H9 (cell line): ENCODE results near the gene NHSL1. TPM values are rescaled to one million over a fixed set of nuclear protein-coding genes. Genes with fewer than 3 reads are reported as not detected.

Experiments
- DNase-seq: peaks from one replicate; pipeline ENCODE4 v3.0.0-alpha.2; 2017
- H2AFZ ChIP-seq: one replicate; pipeline ENCODE4 v1.6.1; 2013; ENCODE audit warnings: mild to moderate bottlenecking, low read length, control low read depth, moderate library complexity
- H2AK5ac ChIP-seq: 2 replicates; pipeline ENCODE4 v1.6.1; 2013; ENCODE audit warnings: low read length, control low read depth, mixed read lengths; ENCODE audit not compliant: insufficient read length
- H2BK120ac ChIP-seq: one replicate; pipeline ENCODE4 v1.6.1; 2013; ENCODE audit warnings: low read depth, mild to moderate bottlenecking, low read length, control low read depth, inconsistent platforms; ENCODE audit not compliant: poor library complexity, severe bottlenecking
- H2BK12ac ChIP-seq: 2 replicates; pipeline ENCODE4 v1.6.1; 2013; ENCODE audit warnings: low read length, control low read depth, mixed read lengths, low read depth; ENCODE audit not compliant: insufficient read length
- H2BK15ac ChIP-seq: 2 replicates; pipeline ENCODE4 v1.6.1; 2013; ENCODE audit warnings: low read depth, low read length, control low read depth
- H2BK20ac ChIP-seq: one replicate; pipeline ENCODE4 v1.6.1; 2013; ENCODE audit warnings: low read depth, mild to moderate bottlenecking, low read length, control low read depth, inconsistent platforms; ENCODE audit not compliant: poor library complexity, severe bottlenecking
- H2BK5ac ChIP-seq: 2 replicates; pipeline ENCODE4 v1.6.1; 2013; ENCODE audit warnings: low read length, control low read depth, mixed read lengths; ENCODE audit not compliant: insufficient read length
- H3K14ac ChIP-seq: 2 replicates; pipeline ENCODE4 v1.6.1; 2013; ENCODE audit warnings: low read length, control low read depth; ENCODE audit not compliant: insufficient read depth
- H3K18ac ChIP-seq: 2 replicates; pipeline ENCODE4 v1.6.1; 2013; ENCODE audit warnings: low read depth, mild to moderate bottlenecking, mixed read lengths, low read length, control low read depth; ENCODE audit not compliant: insufficient read length
- H3K23ac ChIP-seq: 2 replicates; pipeline ENCODE4 v1.6.1; 2013; ENCODE audit warnings: low read length, control low read depth, mixed read lengths, low read depth; ENCODE audit not compliant: insufficient read length
- H3K23me2 ChIP-seq: 2 replicates; pipeline ENCODE4 v1.6.1; 2013; ENCODE audit warnings: low read depth, mild to moderate bottlenecking, mixed read lengths, low read length, control low read depth; ENCODE audit not compliant: insufficient read length, poor library complexity, severe bottlenecking
- H3K27ac ChIP-seq: 2 replicates; pipeline ENCODE4 v1.5.1; 2013; ENCODE audit warnings: low read length, control low read depth, mixed read lengths, low read depth; ENCODE audit not compliant: insufficient read length
- H3K27me3 ChIP-seq: 2 replicates; pipeline ENCODE4 v1.6.1; 2013; ENCODE audit warnings: low read length, control low read depth, inconsistent platforms; ENCODE audit not compliant: insufficient read depth
- H3K4ac ChIP-seq: 2 replicates; pipeline ENCODE4 v1.6.1; 2013; ENCODE audit warnings: low read depth, mild to moderate bottlenecking, control low read depth, inconsistent platforms, low read length, moderate library complexity
- H3K4me1 ChIP-seq: 2 replicates; pipeline ENCODE4 v1.6.1; 2013; ENCODE audit warnings: low read length, control low read depth, inconsistent platforms; ENCODE audit not compliant: insufficient read depth
- H3K4me2 ChIP-seq: 2 replicates; pipeline ENCODE4 v1.6.1; 2013; ENCODE audit warnings: low read length, control low read depth, mixed read lengths; ENCODE audit not compliant: insufficient read length, insufficient read depth
- H3K56ac ChIP-seq: 2 replicates; pipeline ENCODE4 v1.6.1; 2013; ENCODE audit warnings: low read depth, mild to moderate bottlenecking, mixed read lengths, low read length, control low read depth; ENCODE audit not compliant: insufficient read length
- H3K79me1 ChIP-seq: 2 replicates; pipeline ENCODE4 v1.6.1; 2013; ENCODE audit warnings: low read depth, mild to moderate bottlenecking, moderate library complexity, low read length, control low read depth, inconsistent platforms; ENCODE audit not compliant: insufficient read depth, poor library complexity, severe bottlenecking
- H3K79me2 ChIP-seq: 2 replicates; pipeline ENCODE4 v1.6.1; 2013; ENCODE audit warnings: low read length, control low read depth, inconsistent platforms; ENCODE audit not compliant: insufficient read depth
- H3K9ac ChIP-seq: 2 replicates; pipeline ENCODE4 v1.6.1; 2013; ENCODE audit warnings: low read length, control low read depth, mixed read lengths; ENCODE audit not compliant: insufficient read length; ENCODE audit errors: extremely low read depth
- H3K9me3 ChIP-seq: one replicate; pipeline ENCODE4 v1.6.1; 2013; ENCODE audit warnings: low read depth, low read length, inconsistent platforms; ENCODE audit not compliant: control insufficient read depth
- H3T11ph ChIP-seq: one replicate; pipeline ENCODE4 v1.6.1; 2013; ENCODE audit warnings: mild to moderate bottlenecking, low read length, control low read depth, inconsistent platforms
- H4K20me1 ChIP-seq: one replicate; pipeline ENCODE4 v1.6.1; 2013; ENCODE audit not compliant: control insufficient read depth, insufficient read length, insufficient read depth
- H4K5ac ChIP-seq: 2 replicates; pipeline ENCODE4 v1.6.1; 2013; ENCODE audit warnings: low read depth, mild to moderate bottlenecking, mixed read lengths, low read length, control low read depth; ENCODE audit not compliant: insufficient read length
- H4K8ac ChIP-seq: replicated peaks from 2 replicates; pipeline ENCODE4 v1.6.1; 2013; ENCODE audit warnings: low read length, control low read depth, mixed read lengths, low read depth; ENCODE audit not compliant: insufficient read length
- H4K91ac ChIP-seq: 2 replicates; pipeline ENCODE4 v1.6.1; 2013; ENCODE audit warnings: low read depth, mild to moderate bottlenecking, moderate library complexity, mixed read lengths, low read length, control low read depth; ENCODE audit not compliant: insufficient read length
- H3K27ac Mint-ChIP-seq, 3 experiments: 2 replicates in 2 of 3; 3 replicates in 1 of 3; pipeline ENCODE4 v1.8.0; 2020 to 2021; ENCODE audit warnings: mixed read lengths in 3 of 3, mild to moderate bottlenecking in 1 of 3, moderate library complexity in 1 of 3
- H3K27me3 Mint-ChIP-seq: 2 replicates; pipeline ENCODE4 v1.8.0; 2021; ENCODE audit warnings: low read depth, mild to moderate bottlenecking, moderate library complexity, mixed read lengths
- H3K36me3 Mint-ChIP-seq, 3 experiments: 2 replicates in 2 of 3; 3 replicates in 1 of 3; pipeline ENCODE4 v1.8.0; 2020 to 2021; ENCODE audit warnings: low read depth in 3 of 3, mixed read lengths in 3 of 3; ENCODE audit not compliant: insufficient read depth in 1 of 3
- H3K4me1 Mint-ChIP-seq, 2 experiments: 2 replicates each; pipeline ENCODE4 v1.8.0; 2020; ENCODE audit warnings: mixed read lengths in 2 of 2
- H3K4me3 Mint-ChIP-seq, 2 experiments: 2 replicates in 1 of 2; 3 replicates in 1 of 2; pipeline ENCODE4 v1.8.0; 2020 to 2021; ENCODE audit warnings: mild to moderate bottlenecking in 2 of 2, mixed read lengths in 2 of 2, moderate library complexity in 1 of 2
- H3K9me3 Mint-ChIP-seq, 2 experiments: 2 replicates in 1 of 2; 3 replicates in 1 of 2; pipeline ENCODE4 v1.8.0; 2020; ENCODE audit warnings: mild to moderate bottlenecking in 2 of 2, mixed read lengths in 2 of 2, moderate library complexity in 1 of 2
- CTCF ChIP-seq: fragments of 200-600 bp; sonication (generic); conservative IDR thresholded peaks from 3 replicates; pipeline ENCODE4 v1.8.0; 2021; ENCODE audit warnings: antibody characterized with exemption, mild to moderate bottlenecking
- WGBS: extraction: QIAGEN DNeasy Blood & Tissue Kit; methylation state at CpG from one replicate; pipeline ENCODE4 v1.1.7; 2013; ENCODE audit warnings: missing lambda C conversion rate, low lambda C conversion rate, mixed read lengths; ENCODE audit not compliant: insufficient read length; ENCODE audit errors: extremely low coverage; 5-methylcytosine and 5-hydroxymethylcytosine counted together
- total RNA-seq: library from RNA; stranded (reverse); gene quantifications from 2 replicates; pipeline ENCODE4 v1.2.1, GENCODE V29; 2021

Gene NHSL1
- total RNA-seq, 1 experiment from 2014 or later: 28.7 TPM

DNA sequence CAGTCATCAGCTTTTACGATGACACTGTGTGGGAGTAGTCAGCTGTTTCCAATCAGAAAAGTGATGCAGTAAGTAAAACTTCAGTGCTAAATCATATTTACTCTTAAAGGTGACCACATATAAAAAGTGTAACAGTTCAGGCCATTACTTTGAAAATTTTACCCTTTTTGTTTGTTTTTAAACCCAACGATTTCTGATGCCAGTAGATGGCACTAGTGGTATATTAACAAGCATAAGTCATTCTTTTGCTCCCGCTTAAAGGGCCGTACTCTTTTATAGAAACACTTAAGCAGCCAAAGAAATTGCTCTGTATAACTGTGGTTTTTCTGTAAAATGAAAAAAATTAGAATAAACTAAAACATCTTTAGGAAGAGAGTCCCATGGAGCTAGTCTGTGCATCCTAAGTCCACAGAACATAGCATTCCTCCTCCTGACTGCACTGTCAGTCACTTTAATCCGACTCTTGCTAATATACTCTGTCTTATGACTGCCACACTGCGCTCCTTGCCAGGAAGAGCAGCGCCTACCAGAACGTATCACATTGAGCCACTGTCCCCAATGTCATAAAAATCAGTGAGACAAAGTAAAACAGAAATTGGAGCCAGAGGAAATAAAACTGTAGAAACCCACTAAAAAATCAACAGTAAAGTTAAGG, 70.2 kb downstream of the NHSL1 start:
- Histone ChIP-seq H3K9ac (no peak overlapping the region), H3K14ac (no peak overlapping the region), H3K9me3 (no peaks in the 10 kb centered on the region), H2AFZ (no peak overlapping the region), H3K79me2 (no peaks in the 10 kb centered on the region), H3K18ac (no peak overlapping the region), H3K4me2 (no peak overlapping the region), H3K4ac (no peak overlapping the region), H3T11ph (no peak overlapping the region), H2AK5ac (no peak overlapping the region), H3K27me3 (no peaks in the 10 kb centered on the region), H3K4me1 (no peaks in the 10 kb centered on the region), H3K23me2 (no peaks in the 10 kb centered on the region), H2BK120ac (no peak overlapping the region), H3K79me1 (no peaks in the 10 kb centered on the region), H2BK20ac (no peak overlapping the region), H2BK5ac (no peak overlapping the region), H4K5ac (no peak overlapping the region), H4K20me1 (no peaks in the 10 kb centered on the region), H2BK12ac (no peak overlapping the region), H3K56ac (no peak overlapping the region), H4K8ac (no peak overlapping the region), H3K23ac (no peak overlapping the region), H2BK15ac (no peak overlapping the region), H4K91ac (no peak overlapping the region), H3K27ac (no peak overlapping the region)
- TF ChIP-seq CTCF: peak; percentile 76
- no peaks in the 10 kb centered on the region for H3K9me3 Mint-ChIP-seq
- WGBS: no CpG with 5 or more reads among the region's 8 CpGs
- no peak overlapping the region for H3K4me3 Mint-ChIP-seq
- H3K27me3 Mint-ChIP-seq: no peaks in the 10 kb centered on the region
- H3K36me3 Mint-ChIP-seq: peaks cover 3 to 32% (median 10%) of the 10 kb centered on the region in 3 experiments; a peak in 6 of 7 replicates
- peak overlapping the region in 1 of 3 experiments; percentile 62; a peak in 3 of 7 replicates for H3K27ac Mint-ChIP-seq
- H3K4me1 Mint-ChIP-seq: peaks cover 6 to 10% of the 10 kb centered on the region in 2 experiments; a peak in 3 of 4 replicates
- no peak for DNase-seq
